NCI-H146 (cell line): ENCODE data around the gene CAT.

Experiments
- DNase-seq: peaks from one replicate; lab custom pipeline; 2025; lab: John Stamatoyannopoulos, UW

Gene CAT

DNA sequence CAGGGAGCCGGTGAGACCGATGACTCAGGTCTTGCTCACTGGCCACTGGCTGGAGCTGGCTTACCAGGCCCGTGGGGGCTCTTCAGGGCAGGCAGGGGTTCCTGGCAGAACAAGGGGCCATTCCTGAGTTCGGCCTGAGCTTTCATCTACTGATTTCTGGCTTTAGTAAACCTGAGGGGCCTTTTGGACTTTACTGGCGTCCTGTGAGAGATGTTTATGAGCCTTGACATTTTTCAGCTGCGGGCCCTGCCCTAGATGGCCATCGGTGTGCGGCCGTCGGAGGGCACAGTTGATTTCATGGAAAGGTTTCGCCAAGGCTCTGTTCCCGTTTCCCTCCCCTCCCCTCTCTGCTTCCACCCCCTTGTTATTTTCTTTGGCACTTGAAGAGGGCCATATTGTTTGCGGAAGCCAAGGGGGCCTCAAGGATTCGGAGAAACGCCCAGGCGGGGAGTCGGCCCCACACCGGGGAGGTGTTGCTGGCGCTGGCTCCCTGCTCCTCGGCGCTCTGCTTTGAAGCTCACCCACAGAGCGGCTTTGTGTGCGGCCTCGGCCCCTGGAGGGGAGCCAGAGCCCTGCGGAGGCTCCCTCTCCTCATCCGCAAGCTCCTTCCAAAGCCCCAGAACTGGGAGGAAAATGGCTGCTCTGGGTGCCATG lies 57.1 kb downstream of the CAT start:
- peak; percentile 7 for DNase-seq

DNA sequence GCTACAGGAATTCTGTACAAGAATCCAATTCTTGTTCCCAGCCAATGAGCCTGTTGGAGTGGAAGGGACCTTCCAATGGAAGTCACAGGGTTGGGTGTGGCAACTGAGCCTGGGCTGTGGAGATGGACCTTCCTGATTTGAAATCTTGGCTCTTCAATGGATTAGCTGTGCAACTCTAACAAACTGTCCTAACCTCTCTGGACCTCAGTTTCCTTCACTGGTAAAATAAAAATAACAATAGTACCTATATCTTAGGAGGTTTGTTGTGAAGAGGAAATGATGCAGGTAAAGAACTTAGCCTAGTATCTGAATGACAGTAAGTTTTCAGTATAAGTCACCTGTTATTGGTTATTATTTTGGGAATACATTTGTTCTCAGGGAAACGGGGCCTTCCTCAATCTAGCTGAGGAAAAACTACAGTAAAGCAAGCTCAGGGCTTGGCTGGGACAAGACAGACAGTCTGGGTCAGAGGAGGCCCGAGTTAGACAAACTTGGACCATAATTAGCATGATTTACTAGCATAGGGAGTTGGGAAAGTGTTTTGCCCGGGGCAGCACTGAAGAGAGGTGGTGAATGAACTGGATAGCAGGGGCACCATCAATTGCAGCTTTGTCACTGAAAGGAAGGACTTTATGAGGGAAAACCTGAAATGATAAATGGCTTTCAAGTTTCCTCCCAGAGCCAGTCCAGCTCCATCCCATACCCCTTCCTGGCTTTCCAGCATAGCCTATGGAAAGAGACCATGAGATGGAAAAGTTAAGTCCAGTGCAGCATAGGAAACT lies 61.2 kb downstream of the CAT start:
- DNase-seq = no peak

DNA sequence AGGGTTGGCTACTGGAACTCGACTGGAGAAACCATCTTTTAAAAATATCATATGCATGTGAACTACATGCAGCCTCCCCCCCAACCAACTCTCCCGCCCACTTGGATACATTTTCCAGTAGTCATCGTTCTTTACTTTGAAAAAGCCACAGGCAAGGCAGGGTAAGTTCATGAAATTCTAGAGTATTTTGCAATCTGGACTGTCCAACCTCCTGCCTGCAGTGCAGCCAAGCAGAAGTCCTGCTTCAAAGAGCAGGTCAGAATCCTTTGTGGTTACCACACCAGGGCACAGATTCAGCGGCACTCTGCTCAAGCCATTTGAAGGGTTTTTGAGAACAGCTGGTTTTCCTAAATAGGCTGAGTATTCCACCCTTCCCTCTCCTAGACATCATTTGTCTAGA lies 62.8 kb downstream of the CAT start:
- peak; percentile 3 for DNase-seq

DNA sequence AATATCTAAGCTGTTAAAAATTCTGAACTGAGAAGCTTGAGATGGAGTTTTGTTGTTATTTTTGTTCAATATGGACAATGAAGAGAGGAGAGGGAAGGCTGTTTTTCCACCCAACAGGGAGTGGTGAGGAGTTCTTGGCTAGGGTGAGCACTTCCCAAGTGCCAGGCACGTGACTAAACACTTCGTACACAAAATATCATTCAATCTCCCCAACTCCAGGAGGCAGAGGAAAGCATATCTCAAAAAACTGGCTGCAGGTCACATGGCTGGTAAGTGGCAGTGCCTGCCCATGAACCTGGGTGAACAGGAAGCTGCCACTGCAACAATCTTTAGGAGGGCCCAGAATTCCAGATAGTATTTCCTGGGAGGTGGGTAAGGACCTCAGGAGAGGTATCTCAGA lies 63.2 kb downstream of the CAT start:
- DNase-seq = no peak

DNA sequence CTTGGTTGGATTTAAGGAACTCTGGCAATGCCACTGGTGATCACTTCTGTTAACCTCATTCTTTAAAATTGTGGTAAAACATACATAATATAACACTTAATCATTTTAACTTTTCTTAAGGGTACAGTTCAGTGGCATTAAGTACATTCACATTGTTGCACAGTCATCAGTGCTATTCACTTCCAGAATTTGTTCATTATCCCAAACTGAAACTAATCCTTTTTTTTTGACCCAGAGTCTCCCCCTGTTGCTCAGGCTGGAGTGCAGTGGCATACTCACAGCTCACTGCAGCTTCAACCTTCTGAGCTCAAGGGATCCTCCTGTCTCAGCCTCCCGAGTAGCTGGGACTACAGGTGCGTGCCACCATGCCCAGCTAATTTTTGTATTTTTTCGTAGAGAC lies 64.2 kb downstream of the CAT start:
- DNase-seq = no peak

DNA sequence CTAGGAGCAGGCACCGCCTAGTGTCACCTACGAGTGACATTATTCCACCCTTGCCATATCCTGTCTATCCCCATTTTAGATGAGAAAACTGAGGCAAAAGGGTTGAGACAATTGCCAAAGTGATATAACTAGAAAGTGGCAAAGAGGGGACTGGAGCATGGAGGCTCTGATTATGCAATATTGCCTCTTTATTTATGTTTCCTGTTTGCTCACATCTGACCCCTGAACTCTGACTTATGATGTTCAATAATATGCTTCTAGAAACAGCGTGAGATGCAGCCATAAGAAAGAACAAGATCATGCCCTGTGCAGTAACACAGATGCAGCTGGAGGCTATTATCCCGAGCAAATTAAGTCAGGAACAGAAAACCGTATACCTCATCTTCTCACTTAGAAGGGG lies 67.1 kb downstream of the CAT start:
- no peak for DNase-seq

DNA sequence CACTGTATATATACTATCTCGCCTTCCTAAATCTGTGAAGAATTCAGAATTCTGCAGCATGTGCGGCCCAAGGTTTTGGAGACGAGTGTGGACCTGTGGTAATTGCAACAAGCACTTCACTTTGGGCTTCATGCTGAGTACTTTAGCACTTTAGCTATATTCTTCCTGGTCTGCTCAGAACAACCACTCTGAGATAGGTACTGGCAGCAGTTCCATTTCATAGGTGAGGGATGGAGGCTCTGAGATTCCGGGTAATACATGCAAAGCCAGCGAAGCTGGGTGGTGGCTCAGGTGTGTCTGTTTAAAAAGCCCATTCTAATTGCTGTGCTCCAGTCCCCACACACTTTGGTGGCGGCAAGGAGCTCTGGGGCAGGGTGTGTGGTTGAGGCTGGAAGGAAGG lies 68.4 kb downstream of the CAT start:
- no peak for DNase-seq

DNA sequence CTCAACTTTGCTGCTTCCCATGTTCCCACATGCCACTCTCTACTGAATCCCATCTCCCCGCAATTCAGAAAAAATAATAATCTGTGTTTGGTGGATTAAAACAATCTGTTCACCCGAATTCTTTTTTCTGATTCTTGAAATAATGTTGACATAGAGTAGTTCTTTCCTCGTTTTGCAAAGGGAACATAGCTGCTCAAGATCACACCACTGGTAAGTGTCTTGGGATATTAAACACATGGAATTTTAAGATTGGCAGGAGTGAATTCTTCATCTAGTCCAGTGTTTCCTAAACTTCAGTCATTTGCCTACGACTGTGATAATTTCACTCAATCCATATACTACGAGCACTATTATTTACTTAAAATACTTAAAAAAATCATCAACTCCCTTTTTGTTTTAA lies 68.9 kb downstream of the CAT start:
- DNase-seq = no peak

DNA sequence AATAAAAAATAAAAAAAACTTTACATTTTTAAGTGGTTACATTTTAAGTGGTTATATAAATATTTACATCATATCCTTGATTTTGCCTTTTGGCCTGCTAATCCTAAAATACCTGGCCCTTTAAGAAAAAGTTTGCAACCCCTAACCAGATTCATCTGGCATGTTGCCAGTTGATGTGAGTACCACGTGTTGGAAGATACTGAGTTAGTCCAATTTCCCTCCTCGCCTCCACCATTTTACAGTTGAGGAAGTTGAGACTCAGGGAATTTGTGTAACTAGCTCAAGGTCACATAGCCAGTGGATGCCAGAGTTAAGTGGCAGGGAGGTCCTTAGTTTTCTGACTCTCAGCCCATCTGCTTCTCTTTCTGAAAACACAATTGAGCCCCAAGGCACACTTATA lies 69.8 kb downstream of the CAT start:
- no peak for DNase-seq

DNA sequence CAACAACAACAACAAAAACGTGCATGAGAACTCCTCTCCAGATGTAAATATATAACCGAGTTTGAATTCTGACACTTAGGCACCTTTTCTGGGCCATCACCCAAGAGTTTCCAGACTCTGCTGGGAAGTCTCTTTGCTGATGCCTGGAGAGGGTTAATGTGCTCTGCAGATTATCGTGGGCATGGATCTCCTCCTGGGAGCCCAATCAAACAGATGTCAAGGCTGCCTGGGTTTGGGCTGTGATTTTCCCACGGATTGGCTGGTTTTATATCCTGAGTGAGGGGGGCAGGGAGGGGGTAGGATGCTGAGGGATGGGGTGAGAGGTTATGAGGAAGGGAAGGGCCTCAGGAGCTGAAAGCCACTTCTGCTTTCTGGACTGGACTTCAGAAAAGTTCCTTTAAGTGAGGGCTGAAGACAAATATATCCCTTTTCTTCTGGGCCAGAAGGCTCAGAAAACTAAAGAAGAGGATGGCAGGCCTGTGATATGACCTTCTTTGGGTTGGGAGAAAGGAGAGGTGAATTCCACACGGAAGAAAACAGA lies 70.7 kb downstream of the CAT start:
- DNase-seq = no peak

DNA sequence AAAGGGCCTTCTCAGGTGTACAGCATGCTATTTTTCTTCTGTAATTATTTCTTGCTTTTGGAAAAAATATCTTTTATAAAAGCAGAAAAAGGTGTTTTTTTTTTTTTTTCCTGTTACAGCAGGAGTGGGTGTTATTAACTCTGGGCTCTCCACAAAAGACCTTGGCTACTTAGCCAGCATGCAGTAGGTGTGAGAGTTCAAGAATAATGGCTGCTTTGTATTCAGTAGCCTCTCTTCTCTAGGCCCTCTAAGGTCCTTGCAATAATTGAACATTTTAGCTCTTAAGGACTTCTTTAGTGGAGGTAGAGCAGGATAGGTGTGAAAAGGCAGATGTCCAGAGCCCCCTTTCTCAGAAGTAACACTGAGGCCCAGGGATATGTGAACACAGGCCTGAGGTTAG lies 71.5 kb downstream of the CAT start:
- no peak for DNase-seq

DNA sequence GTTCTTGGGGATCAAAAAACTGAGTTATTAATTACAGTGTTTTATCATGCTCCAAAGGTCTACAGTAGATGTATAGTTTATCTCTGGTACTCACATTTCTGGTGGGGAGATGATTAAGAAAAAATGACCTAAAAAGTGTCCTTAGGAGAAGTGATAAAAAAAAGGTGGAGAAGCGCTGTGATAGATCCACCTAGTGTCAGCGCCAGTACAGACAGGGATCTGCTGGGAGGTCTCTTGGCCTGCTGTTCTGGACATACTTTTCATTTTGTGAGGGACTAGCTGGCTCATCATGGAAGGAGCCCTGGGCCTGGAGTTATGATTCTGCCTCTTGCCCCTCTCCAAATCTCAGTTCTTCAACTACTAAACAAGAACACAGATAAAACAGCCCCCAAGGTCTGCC lies 71.9 kb downstream of the CAT start:
- no peak for DNase-seq

DNA sequence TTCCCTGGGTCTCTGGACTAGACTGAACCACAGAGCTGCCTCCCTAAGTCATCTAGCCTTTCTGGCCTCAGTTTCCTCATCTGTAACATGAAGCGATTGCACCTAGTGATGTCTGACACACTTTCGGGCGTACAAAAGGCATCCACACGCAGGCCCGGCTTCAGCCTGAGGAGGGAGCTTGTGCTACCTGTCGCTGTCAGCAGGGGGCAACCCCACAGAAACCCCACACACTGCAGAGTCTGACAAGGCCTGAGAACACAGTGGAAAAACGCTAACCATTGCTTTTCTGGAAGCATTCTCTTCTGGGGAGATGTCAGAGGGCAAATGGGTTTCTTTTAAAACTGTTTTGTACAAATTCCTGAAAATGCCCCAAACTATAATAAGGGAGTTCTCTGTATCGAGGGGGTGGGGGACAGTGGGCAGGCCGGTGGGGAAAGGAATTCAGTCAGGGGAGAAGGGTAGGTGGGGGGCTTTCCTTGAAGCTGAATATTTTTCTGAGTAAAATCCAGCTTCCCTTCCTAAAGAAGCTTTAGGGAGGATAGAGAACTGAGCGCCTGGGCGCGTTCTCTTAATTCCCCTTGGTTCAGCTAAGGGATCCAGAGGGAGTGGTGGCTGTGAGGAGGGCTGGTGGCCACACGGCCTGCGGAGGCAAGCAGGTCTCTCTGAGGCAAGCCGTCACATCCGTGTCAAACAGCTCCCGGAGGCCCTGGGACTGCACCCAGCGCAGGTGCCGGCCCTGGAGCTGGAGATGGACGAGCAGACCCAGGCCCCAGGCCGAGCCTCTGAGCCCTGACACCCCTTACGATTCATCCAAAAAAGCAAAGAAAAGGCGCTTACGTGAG lies 74.3 kb downstream of the CAT start:
- DNase-seq = peak; percentile 40

DNA sequence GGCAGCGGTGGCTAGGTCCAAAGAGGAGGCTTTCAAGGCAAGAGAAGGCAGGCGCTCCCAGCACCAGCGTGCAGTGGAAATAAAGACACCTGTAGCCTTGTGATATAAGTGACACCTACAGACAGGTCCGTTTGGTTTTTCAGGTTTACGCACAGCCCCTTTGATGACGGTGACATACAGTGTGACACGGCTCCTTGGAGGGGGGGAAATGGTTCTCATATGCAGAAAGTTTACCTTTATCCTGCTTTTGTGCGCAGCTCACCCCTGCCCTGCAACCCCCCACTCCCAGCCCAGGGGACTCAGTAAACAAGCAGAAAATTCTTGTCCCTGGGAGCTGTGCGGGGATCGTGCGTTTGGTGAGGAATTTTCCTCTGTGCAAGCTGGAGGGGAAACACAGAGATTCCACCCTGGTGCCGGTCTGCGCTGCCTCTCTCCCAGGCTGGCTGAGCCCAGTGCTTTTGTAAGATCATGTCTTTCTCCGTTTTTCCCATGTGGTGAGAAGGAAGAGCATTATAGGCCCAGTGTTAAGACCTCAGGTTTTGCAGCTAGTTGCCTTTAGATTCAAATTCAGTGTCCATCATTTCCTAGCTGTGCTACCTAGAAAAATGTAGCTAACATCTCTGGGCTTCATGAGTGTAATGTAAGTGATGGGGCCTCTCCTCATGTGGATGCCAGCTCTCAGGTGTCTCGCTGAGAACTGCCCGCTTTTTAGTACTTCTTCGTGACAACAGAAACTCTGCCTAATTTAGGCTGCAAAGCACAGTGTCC lies 75.1 kb downstream of the CAT start, which contains the start of gene ELF5:
TSS of gene ELF5 (minus strand) at position 113 of the 768 bp plus-strand sequence. CDS start 8,045 bp downstream, outside the sequence.
- DNase-seq = no peak

DNA sequence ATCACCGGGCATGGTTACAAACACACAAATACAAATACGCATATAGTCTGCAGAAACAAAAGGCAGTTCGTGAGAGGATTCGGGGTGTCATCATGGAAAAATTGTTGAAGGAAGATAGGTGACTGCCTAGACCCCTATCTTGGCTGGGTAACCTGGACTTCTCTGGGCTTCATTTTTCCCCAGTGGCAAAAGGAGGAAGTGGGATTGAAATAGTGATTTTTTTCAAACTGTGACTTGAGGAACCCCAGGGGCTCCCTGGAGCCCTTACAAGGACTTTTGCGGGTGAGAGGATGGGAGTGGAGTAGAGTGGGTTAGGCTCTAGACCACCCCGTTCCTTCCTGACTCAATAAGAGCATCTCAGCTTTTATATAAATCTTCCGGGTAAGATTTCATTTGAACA lies 75.9 kb downstream of the CAT start:
- DNase-seq = no peak

DNA sequence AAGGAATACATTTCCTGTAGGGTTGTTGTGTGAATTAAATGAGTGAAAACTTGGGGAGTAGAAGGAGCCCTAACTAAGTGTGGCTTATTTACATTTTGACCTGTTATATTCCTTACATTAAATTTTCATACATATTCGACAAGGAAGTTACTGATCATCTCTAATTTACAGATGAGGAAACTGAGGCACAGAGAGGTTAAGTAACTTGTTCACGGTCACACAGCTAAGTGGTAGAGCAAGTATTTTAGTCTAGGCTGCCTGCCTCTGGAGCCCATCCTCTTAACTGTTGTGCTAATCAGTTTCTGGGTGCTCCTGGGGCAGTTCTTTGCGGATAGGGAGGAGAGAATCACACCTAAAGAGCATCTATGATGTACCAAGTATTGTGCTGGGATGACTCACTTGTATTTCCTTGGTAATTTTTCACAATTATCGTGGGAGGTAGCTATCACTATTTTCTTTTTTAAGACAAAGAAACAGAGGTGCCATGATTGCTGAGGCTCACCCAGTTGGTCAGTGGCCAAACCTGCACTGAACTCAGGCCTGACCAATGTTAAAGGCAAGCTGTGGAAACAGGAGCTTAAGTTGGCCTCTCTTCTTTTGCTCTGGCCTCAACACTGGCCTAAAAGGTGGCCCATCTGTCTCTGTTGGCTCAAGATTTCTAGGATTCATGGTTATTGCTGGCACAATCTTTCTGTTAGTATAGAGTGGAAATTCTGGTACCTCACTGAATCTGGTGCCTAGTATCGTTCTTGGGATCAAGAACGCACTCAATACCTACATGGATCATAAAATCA lies 77.7 kb downstream of the CAT start:
- no peak for DNase-seq

DNA sequence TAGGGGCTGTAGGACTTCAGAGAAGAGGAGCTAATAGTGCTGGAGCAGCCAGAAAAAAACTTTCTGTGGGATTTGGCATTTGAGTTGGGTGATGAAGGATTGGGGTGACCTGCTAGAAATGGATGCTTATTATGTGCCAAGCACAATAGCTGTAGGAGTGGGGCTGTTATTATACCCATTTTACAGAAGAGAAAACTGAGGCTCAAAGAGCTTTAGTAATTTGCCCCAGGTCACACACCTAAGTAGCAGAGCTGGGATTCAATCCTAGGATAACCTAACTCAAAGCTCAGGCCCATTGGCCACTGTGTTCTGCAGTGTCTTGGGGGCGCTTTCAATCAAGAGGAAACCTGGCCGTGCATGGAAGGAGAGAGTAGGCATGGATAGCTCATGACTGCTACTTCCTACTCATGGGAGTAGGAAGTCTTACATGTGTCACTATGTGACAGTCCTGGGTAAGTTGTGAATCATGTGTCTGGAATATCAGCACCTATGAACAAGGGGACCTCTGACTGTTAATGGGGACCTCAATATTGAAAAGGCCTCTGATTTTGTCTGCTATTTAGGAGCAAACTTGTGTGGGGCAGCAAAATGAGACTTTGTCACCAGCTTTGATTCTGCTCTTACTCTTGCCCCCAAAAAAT lies 81.0 kb downstream of the CAT start:
- no peak for DNase-seq

DNA sequence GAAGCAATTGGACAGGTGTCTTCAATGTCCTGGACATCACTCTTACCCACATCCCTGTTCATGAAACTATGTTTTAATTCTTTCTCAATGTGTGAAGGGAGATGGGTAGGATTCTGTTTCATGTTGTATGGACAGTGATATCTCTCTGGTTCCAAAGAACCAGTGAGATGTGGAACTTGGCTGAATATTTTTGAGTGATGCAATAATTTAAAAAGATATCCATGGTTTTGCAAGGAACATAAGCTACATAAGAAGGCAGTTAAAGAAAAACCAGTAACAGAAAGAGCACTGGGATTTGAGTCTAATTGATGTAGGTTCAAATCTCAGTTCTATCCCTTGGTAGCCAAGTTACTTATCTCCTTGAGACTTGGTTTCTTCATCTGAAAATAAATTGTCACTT lies 82.5 kb downstream of the CAT start:
- DNase-seq = no peak
